ENCODE data around the gene NFIA. TPM values are rescaled to one million over a fixed set of nuclear protein-coding genes. Genes with fewer than 3 reads are reported as not detected.

The NFIA gene
- total RNA-seq, 1 experiment from 2014 or later, result 20.9 TPM

DNA sequence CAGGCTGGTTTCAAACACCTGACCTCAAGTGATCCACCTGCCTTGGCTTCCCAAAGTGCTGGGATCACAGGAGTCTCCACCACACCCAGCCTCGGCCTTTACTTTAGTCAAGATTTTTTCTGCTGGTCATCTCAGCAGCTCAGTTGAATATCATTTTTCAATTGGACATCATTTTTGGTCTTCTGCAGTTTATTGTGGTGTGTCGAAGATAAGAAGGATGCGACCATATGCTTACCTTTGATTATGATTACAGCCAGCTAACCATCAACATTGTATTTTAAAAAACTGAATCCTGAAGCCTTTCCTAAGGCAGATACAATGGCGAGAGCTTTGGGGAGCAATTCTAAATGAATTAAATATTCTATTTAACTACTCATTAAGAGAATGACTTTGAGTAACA lies 12.3 kb upstream of the NFIA start:
- DNase-seq (ENCODE audit: low read depth, low spot score), result no peak
- no peak overlapping the region for H3K4me3 ChIP-seq (ENCODE audit: low read depth in 2 of 2, low read length in 2 of 2)
- no peaks in the 10 kb centered on the region for H3K36me3 ChIP-seq (ENCODE audit: control insufficient read depth, insufficient read depth, low read length)
- no peaks in the 10 kb centered on the region for H3K9me3 ChIP-seq (ENCODE audit: control insufficient read depth, insufficient read depth, low read depth, low read length)
- in situ Hi-C loops (cut with HindIII; ENCODE audit: low pct_unique_long_range_greater_than_20kb, low sequenced_read_pairs), result no loop called here
- TF ChIP-seq TCF7L2 (IDR thresholded peaks at IDR 0.05; ENCODE audit: low read depth, low read length) (no peak), POLR2AphosphoS5 (IDR thresholded peaks at IDR 0.05; ENCODE audit: low read depth, low read length) (no peak), SIN3A (IDR thresholded peaks at IDR 0.05; ENCODE audit: borderline replicate concordance, insufficient read depth, low read depth, low read length) (no peak)
- TF ChIP-seq, protein P1, sequence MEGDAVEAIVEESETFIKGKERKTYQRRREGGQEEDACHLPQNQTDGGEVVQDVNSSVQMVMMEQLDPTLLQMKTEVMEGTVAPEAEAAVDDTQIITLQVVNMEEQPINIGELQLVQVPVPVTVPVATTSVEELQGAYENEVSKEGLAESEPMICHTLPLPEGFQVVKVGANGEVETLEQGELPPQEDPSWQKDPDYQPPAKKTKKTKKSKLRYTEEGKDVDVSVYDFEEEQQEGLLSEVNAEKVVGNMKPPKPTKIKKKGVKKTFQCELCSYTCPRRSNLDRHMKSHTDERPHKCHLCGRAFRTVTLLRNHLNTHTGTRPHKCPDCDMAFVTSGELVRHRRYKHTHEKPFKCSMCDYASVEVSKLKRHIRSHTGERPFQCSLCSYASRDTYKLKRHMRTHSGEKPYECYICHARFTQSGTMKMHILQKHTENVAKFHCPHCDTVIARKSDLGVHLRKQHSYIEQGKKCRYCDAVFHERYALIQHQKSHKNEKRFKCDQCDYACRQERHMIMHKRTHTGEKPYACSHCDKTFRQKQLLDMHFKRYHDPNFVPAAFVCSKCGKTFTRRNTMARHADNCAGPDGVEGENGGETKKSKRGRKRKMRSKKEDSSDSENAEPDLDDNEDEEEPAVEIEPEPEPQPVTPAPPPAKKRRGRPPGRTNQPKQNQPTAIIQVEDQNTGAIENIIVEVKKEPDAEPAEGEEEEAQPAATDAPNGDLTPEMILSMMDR (IDR thresholded peaks at IDR 0.05), result no peak
- H3K4me1 ChIP-seq (ENCODE audit: control insufficient read depth, insufficient read depth, low read length), result no peaks in the 10 kb centered on the region
- no peaks in the 10 kb centered on the region for H3K27me3 ChIP-seq (ENCODE audit: control insufficient read depth, insufficient read depth, low read length)
- CTCF ChIA-PET, result interaction anchor here (1.0 kb wide), 1 partner anchor 20 kb away, joined by 3 read pairs; no protein-coding TSS in a partner anchor
- POLR2A ChIA-PET, result no interaction called here
- intact Hi-C loops (cut with micrococcal nuclease; ENCODE audit: unreplicated experiment), result no loop called here
- no peak for ATAC-seq
- H3K27ac ChIP-seq (ENCODE audit: low read length), result no peak overlapping the region
- BruUV-seq (replicated peaks), result no TSS peak

DNA sequence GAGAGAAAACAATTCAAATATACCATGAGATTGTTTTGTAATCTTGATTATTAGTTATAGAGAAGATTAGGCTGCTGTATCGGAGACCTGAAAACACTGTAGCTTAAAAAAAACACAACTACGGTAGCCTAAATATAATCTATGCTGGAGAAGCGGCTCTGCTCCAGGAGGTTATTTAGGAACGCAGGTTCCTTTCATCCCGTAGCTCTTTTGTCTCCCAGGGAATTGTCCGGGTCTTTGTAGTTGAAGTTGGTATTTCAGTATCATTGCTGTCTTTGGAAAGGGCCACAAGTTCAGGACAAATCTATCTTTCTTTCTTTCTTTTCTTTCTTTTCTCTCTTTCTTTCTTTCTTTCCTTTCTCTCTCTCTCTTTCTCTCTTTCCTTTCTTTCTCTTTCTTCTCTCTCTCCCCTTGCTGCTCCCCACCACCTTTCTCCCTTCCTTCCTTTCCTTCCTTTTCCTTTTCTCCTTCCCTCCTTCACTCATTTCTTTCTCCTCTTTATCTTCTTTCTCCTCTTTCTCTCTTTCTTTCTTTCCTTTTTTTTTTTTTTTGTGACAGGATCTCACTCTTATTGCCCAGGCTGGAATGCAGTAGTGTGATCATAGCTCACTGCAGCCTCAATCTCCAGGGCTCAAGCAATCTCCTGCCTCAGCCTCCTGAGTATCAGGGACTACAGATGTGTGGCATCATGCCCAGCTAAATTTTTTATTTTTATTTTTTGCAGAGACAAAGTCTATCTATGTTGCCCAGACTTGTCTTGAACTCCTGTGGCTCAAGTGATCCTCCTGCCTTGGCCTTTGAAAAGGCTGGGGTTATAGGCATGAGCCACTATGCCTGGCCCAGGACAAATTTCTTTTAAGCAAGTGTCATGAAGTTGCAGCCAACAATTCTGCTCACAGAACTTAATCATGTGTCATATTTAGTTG lies 10.9 kb upstream of the NFIA start:
- POLR2A ChIA-PET, result interaction anchor here (0.7 kb wide), 1 partner anchor 237 kb away, joined by 4 read pairs; no protein-coding TSS in a partner anchor
- ATAC-seq, result no peak
- intact Hi-C loops (cut with micrococcal nuclease; ENCODE audit: unreplicated experiment), result no loop called here
- BruUV-seq (replicated peaks), result no TSS peak
- H3K4me1 ChIP-seq (ENCODE audit: control insufficient read depth, insufficient read depth, low read length), result peaks cover 4% of the 10 kb centered on the region
- H3K4me3 ChIP-seq (ENCODE audit: low read depth in 2 of 2, low read length in 2 of 2), result no peak overlapping the region
- no peaks in the 10 kb centered on the region for H3K36me3 ChIP-seq (ENCODE audit: control insufficient read depth, insufficient read depth, low read length)
- DNase-seq (ENCODE audit: low read depth, low spot score), result no peak
- TF ChIP-seq, protein P2, sequence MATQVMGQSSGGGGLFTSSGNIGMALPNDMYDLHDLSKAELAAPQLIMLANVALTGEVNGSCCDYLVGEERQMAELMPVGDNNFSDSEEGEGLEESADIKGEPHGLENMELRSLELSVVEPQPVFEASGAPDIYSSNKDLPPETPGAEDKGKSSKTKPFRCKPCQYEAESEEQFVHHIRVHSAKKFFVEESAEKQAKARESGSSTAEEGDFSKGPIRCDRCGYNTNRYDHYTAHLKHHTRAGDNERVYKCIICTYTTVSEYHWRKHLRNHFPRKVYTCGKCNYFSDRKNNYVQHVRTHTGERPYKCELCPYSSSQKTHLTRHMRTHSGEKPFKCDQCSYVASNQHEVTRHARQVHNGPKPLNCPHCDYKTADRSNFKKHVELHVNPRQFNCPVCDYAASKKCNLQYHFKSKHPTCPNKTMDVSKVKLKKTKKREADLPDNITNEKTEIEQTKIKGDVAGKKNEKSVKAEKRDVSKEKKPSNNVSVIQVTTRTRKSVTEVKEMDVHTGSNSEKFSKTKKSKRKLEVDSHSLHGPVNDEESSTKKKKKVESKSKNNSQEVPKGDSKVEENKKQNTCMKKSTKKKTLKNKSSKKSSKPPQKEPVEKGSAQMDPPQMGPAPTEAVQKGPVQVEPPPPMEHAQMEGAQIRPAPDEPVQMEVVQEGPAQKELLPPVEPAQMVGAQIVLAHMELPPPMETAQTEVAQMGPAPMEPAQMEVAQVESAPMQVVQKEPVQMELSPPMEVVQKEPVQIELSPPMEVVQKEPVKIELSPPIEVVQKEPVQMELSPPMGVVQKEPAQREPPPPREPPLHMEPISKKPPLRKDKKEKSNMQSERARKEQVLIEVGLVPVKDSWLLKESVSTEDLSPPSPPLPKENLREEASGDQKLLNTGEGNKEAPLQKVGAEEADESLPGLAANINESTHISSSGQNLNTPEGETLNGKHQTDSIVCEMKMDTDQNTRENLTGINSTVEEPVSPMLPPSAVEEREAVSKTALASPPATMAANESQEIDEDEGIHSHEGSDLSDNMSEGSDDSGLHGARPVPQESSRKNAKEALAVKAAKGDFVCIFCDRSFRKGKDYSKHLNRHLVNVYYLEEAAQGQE (IDR thresholded peaks at IDR 0.05; ENCODE audit: insufficient read depth in 1 of 2, low read depth in 2 of 2, low read length in 1 of 2), result no peak
- no peak for TF ChIP-seq TCF7L2 (IDR thresholded peaks at IDR 0.05; ENCODE audit: low read depth, low read length)
- no peak for TF ChIP-seq SIN3A (IDR thresholded peaks at IDR 0.05; ENCODE audit: borderline replicate concordance, insufficient read depth, low read depth, low read length)
- TF ChIP-seq, protein P1 (IDR thresholded peaks at IDR 0.05), result no peak
- TF ChIP-seq POLR2AphosphoS5 (IDR thresholded peaks at IDR 0.05; ENCODE audit: low read depth, low read length), result no peak
- no peaks in the 10 kb centered on the region for H3K9me3 ChIP-seq (ENCODE audit: control insufficient read depth, insufficient read depth, low read depth, low read length)
- no peaks in the 10 kb centered on the region for H3K27me3 ChIP-seq (ENCODE audit: control insufficient read depth, insufficient read depth, low read length)
- in situ Hi-C loops (cut with HindIII; ENCODE audit: low pct_unique_long_range_greater_than_20kb, low sequenced_read_pairs), result no loop called here
- H3K27ac ChIP-seq (ENCODE audit: low read length), result no peak overlapping the region
- CTCF ChIA-PET, result no interaction called here

Measured in Panc1 (cell line).